Hepatocyte (in vitro differentiated cells): ENCODE data around the gene TANGO2.

Experiments
- EZH2phosphoT487 ChIP-seq: fragments of 200-600 bp; sonication (generic); IDR thresholded peaks from one replicate; pipeline ENCODE4 v1.6.1; 2018; ENCODE audit warnings: antibody characterized with exemption, mild to moderate bottlenecking, low read depth, moderate library complexity; ENCODE audit not compliant: unreplicated experiment, severe bottlenecking
- TF ChIP-seq, protein P1 (sequence below): fragments of 200-600 bp; sonication (generic); IDR thresholded peaks from 2 replicates; pipeline ENCODE4 v1.5.1; 2016; ENCODE audit warnings: antibody characterized with exemption, mild to moderate bottlenecking; ENCODE audit not compliant: poor library complexity

DNA sequence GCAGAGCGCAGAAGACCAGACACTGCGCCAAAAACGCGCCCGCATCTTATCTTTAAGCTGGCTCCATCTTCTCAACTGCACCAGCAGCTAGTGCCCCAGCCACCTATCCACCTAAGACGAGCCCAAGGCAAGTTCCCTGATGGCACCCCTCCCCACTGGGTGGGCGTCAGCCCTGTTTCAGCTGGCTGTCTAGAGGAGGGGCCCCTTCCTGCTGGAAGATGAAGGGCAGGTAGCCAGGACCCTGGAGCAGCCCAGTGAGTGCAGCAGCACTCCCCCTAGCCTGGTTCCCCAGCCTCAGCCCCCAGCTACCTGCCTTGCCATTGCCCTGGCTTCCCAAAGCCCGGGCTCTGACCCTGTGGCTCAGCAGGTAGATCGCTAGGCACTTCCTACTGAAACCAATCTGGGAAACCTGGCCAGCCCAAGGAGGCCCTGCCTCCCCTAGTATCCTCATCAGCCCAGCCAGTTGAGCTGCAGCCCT lies 32.5 kb upstream of the TANGO2 start:
- TF ChIP-seq, protein P1, sequence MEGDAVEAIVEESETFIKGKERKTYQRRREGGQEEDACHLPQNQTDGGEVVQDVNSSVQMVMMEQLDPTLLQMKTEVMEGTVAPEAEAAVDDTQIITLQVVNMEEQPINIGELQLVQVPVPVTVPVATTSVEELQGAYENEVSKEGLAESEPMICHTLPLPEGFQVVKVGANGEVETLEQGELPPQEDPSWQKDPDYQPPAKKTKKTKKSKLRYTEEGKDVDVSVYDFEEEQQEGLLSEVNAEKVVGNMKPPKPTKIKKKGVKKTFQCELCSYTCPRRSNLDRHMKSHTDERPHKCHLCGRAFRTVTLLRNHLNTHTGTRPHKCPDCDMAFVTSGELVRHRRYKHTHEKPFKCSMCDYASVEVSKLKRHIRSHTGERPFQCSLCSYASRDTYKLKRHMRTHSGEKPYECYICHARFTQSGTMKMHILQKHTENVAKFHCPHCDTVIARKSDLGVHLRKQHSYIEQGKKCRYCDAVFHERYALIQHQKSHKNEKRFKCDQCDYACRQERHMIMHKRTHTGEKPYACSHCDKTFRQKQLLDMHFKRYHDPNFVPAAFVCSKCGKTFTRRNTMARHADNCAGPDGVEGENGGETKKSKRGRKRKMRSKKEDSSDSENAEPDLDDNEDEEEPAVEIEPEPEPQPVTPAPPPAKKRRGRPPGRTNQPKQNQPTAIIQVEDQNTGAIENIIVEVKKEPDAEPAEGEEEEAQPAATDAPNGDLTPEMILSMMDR, result no peak
- TF ChIP-seq EZH2phosphoT487, result no peak
